GM19395 (cell line): ENCODE data around the gene EGF.
"Not testable (repeated sequence)": the region's sequence is repeated elsewhere in the genome, so short reads cannot be mapped to it uniquely, and the experiment has no call there.

Experiments used
- ATAC-seq: cut with Tn5 transposase; IDR thresholded peaks from one replicate; pipeline ENCODE4 v1.9.1; 2021; ENCODE audit warnings: mild to moderate bottlenecking, moderate library complexity; ENCODE audit not compliant: unreplicated experiment

The EGF gene

GRCh38 chr4:110025056-110025455 is 112.4 kb downstream of the EGF start:
- ATAC-seq: no peak

- no peak for ATAC-seq
Measured at GRCh38 chr4:110025718-110026117, 113.0 kb downstream of the EGF start.

GRCh38 chr4:110032603-110033002 is 119.9 kb downstream of the EGF start:
- ATAC-seq: no peak

GRCh38 chr4:110033355-110034025 is 120.8 kb downstream of the EGF start:
- ATAC-seq: peak; percentile 10

GRCh38 chr4:110034026-110034393 is 121.3 kb downstream of the EGF start:
- ATAC-seq: peak; percentile 99

- not testable (repeated sequence) for ATAC-seq
Measured at GRCh38 chr4:110039164-110039563, 126.5 kb downstream of the EGF start.

- no peak for ATAC-seq
Measured at GRCh38 chr4:110041735-110042134, 129.1 kb downstream of the EGF start.

GRCh38 chr4:110042545-110043517 is 130.1 kb downstream of the EGF start:
- ATAC-seq: no peak

GRCh38 chr4:110046588-110047049 is 133.9 kb downstream of the EGF start:
- ATAC-seq: no peak

GRCh38 chr4:110049951-110050925 is 137.6 kb downstream of the EGF start:
- ATAC-seq: no peak

- ATAC-seq: peak; percentile 70
Measured at GRCh38 chr4:110055158-110055768, 142.6 kb downstream of the EGF start.

GRCh38 chr4:110058677-110059076 is 146.0 kb downstream of the EGF start:
- no peak for ATAC-seq

- ATAC-seq: peak; percentile 92
Measured at GRCh38 chr4:110059556-110060191, 147.0 kb downstream of the EGF start.

GRCh38 chr4:110061076-110061475 is 148.4 kb downstream of the EGF start:
- no peak for ATAC-seq
